Stimulated activated CD8-positive, alpha-beta memory T cell treated with anti-CD3 and anti-CD28 coated beads, Interleukin-4, amount 100 ng/mL, for 1 hour (primary cell): ENCODE measurements around the gene SCGB3A2.
"Not testable (repeated sequence)": the region's sequence is repeated elsewhere in the genome, so short reads cannot be mapped to it uniquely, and the experiment has no call there.

Experiments used
- DNase-seq, 2 donors: peaks; one replicate each; pipeline ENCODE4 v3.0.0-alpha.2; 2020; ENCODE audit warnings: low read depth in 2 of 2, low spot score in 1 of 2

The SCGB3A2 gene

DNA sequence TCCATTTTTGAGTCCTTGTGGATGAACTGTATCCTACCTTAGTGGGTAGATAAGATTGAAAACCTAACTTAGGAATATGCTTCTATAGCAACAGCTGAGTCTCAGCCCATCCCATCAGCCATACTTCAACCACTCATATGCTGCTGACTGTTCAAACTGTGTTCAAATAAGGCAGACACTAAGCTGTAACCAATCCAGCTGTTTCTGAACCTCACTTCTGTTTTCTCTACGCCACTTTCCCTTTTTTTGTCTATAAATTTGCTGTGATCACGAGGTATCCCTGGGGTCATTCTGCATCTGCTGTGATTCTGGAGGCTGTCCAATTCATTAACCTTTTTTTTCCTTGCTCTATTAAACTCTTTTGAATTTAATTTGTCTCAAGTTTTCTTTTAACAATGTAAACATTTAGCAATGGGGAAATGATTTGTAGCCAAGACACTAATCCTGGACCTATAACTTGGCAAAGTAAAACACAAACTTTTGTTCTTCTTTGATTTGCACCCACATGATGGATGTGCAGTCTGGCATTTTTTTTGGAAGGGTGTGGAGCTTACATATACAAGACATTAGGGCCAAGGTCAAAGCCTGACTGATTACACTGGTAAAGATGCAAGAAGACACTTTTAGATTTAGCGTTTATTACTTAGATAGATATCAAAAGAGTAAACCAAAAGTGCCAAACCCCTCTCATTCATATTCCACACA is 14.9 kb upstream of the SCGB3A2 start:
- DNase-seq: no peak

DNA sequence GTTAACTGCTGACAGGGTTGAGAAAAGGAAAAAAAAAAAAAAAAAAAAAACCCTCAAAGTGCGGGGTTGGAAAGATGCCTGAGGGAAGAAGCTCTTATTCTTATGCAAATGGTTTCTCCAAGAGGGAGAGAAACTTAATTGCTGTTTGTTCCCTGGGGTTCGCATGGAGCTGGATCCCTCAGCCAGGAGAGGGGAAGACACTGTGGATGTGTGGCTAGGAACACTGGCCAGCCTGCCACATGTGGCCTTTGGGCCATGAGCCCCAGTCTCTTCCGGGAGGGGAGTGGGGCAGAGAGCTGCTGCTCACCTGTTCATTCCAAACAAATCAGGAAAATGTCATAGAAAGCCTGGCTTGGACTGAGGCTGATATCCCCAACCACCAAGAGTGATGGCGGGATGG is 9.4 kb upstream of the SCGB3A2 start:
- DNase-seq: no peak

DNA sequence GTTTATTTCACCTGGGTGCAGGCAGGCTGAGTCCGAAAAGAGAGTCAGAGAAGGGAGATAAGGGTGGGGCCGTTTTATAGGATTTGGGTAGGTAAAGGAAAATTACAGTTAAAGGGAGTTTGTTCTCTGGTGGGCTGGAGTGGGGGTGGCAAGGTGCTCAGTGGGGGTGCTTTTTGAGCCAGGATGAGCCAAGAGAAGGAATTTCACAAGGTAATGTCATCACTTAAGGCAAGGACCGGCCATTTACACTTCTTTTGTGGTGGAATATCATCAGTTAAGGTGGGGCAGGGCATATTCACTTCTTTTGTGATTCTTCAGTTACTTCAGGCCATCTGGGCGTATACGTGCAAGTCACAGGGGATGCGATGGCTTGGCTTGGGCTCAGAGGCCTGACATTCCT is 8.6 kb upstream of the SCGB3A2 start:
- DNase-seq: not testable (repeated sequence)

DNA sequence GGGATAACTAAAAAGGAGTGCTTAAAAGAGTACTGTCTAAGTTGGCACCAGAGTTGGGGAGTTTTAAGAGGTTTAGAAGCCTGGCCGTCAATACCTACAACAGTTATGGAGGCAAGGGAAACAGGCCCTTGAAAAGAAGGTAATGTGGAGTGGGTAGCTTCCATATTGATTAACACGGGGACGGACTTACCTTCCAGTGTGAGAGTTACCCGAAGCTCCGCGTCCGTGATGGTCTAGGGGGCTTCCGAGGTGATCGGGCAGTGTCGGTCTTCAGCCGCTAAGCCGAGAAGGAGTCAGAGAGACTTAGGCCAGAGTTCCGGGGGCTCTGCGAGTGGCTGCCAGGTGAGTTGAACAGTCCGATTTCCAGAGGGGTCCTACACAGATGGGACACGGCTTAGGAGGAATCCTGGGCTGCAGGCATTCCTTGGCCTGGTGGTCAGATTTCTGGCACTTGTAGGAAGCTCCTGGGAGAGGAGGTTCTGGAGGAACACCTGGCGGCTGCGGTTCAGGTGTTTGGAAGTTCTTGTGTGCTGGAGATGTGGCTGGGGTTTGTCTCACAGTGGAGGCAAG is 6.4 kb upstream of the SCGB3A2 start:
- DNase-seq: not testable (repeated sequence)

DNA sequence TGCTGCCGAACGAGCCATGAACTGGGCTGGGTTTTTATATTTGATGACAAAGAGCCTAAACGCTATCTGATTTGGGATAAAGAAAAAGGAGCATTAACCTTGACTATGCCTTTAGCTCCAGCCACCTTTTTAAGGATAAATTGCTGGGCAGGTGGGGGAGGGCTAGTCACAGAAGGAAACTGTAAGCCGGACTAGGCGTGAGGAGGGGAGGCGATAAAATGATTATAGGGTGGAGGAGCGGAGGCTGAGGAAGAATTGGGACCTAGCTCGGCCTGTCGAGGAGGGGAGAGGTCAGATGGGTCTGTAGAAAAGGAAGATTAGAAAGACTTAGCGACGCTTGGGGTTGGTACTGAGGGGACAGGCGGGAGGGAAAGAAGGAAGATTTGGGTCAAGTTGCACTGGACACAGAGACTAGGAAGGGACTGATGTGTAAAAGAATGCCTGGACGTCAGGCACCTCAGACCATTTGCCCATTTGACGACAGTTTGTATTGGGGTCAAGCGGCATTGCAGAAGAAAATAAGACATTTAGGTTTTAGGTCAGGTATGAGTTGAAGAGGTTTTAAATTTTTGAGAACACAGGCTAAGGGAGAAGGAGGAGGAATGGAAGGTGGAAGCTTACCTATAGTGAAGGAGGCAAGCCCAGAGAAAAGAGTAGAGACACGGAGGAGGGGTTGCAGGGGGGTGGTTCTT is 5.6 kb upstream of the SCGB3A2 start:
- DNase-seq: not testable (repeated sequence)

DNA sequence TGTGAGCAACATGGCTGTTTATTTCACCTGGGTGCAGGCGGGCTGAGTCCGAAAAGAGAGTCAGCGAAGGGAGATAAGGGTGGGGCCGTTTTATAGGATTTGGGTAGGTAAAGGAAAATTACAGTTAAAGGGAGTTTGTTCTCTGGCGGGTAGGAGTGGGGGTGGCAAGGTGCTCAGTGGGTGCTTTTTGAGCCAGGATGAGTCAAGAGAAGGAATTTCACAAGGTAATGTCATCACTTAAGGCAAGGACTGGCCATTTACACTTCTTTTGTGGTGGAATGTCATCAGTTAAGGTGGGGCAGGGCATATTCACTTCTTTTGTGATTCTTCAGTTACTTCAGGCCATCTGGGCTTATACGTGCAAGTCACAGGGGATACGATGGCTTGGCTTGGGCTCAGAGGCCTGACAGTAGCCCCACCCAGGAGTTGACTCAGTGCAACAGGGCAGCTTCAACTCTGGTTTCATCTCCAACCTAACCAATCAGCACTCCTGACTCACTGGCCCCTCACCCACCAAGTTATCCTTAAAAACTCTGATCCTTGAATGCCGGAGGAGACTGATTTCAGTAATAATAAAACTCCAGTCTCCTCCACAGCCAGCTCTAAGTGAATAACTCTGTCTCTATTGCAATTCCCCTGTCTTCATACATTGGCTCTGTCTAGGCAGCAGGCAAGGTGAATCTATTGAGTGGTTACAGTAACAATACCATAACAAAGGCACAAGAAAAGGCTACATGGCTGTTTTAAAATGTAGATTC is 4.2 kb upstream of the SCGB3A2 start:
- DNase-seq: not testable (repeated sequence)

DNA sequence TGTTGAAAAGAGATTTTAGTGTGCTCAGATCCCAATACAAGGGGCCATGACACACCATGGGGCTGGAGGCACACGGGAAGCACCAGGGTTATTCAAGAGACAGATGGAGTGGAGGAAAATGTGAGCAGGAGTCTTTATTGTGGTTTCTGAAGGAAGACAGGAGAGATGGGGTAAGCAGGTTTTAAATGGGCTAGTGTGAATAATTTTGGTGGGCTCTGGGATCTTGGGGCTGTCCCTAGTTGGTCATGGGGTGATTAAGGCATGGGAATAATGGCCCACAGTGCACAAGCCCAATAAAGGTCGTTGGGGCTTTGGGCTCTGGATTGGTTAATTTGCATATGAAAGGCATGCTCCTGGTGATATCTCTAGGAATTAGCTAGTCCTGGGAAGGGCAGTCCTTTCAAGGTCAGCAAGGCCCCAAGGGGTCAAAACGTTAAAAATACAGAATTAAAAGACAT is 3.6 kb upstream of the SCGB3A2 start:
- DNase-seq: no peak

DNA sequence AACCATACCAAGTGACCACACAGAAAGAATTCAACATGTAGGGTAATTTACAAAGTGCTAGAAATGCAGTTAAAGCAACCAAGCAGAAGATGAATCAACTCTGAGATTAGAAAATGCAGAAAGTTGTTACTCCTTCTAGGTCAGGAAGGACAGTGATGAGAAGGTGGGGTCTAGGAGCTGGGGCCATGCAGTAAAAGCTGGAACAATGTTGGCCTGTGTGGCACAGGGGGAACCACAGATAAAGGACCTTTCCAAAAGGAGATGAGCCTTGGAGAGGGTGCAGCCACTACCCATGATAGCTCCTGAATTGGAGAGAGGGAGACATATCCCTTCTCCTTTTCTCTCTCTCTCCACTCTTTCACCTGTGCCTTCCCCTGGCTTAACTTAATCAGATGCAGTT is 2.4 kb upstream of the SCGB3A2 start:
- DNase-seq: no peak

DNA sequence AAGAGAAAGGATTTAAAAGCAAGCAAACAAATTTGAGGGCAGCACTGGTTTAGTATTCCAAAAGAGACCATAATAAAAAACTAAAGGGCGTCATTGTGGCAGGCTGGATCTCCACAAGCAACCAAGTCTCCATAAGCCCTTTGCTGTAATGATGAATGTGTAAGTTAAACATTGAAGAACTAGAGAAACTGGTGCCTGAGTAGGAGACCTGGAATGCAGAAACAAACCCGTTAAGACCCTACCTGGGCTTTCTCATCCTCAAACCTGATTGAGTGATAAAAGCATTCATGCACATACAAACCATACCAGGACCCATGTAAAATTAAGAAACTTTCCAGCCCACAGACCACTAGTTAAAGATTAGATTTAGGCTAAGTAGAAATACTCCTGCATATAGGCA is 1.9 kb upstream of the SCGB3A2 start:
- no peak for DNase-seq

DNA sequence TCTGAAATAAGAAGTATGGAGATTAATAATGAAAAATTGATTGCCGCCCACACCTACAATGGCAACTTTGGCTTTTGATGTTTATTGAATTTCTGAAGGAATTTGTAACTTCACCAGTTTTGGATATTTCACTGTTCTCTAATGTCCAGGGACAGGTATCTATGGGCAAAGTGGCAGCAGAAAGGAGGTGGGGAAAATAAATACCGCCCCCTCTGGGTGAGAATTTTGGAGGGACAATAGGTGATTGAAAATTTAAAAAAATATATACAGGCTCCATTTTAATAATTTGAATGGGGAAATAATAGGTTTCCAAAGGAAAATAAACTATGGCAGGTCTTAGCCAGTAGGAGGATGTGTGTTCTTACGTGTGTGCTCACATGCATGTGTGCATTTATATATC is 1.3 kb downstream of the SCGB3A2 start:
- no peak for DNase-seq

DNA sequence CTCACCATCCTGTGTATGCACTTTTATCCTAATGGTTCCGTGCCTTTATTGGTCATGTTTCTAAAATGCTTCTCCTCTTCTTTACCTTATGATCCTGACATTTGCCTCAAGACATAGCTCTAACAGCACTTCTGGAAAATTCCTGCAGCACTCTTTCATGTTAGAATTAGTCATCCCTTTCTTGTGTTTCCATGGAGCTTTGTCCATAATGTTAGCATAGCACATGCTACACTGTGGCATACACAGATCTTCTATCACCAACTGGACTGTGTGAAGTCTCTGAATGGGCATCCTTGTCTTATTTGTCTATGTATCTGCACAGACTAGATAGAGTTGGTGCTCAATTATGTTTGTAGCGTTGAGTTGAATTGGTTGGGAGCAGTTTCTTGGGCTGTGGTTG is 2.0 kb downstream of the SCGB3A2 start:
- DNase-seq: no peak

DNA sequence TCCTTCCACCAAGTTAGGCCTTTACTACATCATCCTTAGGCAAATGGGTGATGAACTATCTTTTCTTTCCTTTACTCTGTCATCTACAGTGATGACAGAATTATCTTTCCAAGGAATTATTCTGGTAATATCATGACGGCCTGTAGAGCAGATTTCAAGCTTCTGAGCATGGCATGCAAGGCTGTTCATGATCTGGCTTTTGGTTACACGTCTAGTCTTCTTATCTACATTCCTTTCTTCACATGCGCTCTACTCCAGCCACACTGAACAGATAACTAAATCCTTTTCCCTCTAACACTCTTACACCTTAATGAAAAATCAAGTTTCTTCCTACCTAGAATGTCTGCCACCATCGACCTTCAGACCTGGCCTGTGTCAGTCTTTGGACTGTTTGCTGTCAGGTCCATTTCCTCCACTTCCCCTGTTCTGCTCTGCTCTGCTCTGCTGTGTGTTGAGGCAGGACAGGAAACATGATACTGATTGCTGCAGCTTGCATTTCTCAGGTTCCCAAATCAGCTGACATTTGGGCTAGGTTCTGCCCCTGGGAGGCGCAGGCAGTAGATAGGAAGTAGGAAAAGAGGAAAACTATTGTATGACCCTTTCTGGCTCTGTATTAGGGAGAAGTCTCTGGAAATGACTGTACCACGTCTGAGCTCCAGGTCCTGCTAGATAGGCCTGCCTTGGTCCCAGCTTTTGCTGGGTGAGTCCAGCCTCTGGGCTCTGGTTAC is 4.2 kb downstream of the SCGB3A2 start:
- no peak for DNase-seq

DNA sequence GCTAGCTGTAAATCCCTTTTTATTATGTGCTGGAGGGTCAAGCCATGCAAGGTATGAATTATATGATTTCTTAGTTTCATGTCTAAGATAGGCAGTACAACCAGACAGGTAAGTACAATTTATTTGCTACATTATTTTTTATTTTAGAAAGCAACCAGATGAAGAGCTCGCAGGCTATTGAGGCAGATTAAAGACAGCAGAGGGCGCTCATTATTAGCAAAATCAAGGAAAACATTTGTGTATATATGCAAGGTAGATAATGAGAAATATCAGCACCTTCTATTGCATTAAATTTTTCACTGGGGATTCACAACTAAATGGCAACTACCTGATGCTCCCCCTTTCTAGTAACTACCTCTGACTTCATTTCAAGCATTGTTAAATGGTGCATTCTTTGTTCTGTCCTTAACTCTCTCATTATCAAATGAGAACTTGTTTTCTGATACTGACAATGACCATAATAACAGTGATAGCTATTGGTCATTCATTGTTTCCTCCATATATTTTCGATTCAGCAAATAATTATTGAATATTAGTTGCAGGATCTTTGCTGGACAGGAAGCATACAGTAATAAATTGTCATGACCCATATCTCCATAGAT is 8.6 kb downstream of the SCGB3A2 start:
- no peak for DNase-seq

DNA sequence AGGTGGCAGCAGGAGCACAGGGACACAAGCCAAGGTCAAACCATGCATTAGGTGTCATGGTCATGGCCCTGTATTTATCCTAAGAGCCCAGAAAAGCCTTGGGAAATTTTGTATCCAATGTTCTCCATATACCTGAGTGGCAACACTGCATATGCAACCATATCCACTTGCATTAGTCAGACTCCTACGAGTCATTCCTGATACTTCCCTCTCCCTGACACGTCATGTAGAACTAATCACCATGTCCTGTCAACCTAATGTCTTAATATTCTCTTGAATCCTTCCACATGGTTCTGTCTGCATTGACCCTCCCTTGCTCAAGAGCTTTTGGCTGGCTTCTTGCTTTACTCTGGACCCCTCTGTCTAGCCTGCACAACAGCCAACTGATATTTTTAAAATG is 9.4 kb downstream of the SCGB3A2 start:
- no peak for DNase-seq

DNA sequence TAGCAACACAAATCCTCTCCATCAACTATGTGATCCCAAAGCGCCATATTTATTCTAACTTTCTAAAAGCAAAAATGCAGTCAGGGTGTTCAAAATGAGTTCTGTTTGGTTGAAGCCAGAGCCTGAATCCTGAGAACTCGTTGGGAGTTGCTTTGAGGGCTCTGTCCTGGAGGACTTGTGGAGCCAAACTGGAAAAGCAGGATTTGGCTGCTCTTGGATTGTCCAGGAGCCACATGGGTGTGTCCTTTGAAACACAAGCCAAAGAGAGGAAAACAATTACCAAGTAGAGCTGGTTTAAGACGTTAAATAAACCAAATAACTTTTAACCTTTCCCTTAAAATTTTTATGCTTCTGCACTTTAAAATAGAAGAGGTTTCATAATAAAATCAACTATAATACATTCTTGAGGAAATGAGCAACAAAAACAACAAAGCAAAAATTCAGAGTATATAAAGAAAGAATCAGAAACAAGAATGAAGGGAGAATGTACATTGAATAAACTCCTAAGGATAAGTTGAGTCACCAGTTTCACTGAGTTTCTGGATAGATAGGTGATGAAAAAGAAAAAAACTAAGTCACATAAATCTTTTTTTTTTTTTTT is 14.3 kb downstream of the SCGB3A2 start:
- no peak for DNase-seq

DNA sequence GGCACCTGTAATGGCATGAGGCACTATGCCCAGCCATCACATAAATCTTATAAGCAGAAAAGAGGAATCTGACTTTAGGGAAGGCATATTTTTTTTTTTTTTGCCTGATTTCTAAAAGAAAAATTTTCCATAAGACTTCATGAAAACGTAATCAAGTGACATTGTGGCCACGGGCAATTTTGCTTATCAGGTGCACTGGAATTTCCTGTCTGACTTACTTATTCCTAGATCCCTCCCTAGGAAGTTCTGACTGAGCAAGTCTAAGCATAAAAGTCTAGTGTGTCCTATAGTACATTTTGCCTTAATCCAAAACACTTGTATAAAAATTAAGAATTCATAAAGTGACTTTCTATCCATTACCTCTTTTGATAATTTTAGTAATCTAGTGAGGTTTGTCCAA is 15.3 kb downstream of the SCGB3A2 start:
- no peak for DNase-seq

DNA sequence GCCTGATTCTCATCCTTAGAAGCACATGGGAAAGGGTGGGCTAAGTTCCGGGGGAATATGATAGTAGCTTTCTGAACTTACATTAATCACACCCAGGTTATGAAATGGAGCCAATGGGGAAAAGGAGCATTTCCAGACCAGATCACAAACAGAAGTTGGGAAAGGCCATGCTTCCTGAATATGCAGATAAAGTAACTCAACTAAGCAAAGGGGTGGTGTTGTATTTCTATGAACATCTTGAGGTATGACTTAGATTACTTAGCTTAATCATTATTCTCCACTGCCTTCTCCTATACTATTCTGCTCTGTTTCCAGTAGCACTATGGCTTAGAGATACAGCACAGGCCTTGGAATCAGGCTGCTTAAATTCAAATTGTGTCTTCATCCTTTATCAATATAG is 17.4 kb downstream of the SCGB3A2 start:
- no peak for DNase-seq

DNA sequence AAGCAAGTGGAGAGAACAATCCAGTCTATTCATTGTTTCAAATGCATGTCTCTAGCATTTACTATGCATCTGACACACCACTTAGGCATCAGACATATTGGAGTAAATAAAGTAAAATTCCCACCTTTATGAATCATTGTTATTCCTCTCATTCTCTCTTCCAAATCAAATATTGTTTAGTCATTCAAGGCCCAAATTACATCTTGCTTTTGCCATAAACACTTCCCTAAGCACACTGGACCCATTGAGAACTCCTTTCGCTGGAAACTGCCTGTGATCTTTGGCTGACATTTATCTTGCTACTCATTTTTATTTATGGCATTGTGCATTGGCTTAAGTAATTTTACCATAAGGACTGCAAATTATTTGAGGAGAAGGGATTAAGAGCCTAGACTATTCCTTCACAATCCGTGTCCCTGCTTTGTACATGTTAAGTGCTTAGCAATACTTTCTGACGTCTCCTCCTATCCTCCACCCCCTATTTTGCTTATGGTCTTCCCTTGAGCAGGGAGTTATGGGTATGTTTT is 20.4 kb downstream of the SCGB3A2 start:
- no peak for DNase-seq

DNA sequence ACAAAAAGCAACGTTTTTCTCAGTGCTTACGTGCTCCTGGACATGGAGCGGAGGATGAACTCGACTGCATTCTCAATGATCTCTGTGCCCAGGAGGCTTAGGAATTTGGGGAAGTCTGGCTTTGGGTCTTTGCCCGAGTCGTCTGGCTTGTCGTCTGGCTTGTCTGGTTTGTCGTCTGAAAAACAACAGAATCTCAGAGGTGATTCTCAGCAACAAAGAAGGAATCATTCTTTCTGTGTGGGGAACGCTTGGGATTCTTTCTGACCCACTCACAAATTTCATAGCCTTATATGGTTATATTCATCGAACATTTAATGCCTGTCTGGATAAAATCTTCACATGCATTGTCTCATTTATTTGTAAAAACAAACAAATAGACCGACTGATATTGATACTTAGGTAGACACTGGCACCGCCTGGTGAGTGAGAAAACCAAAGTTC is 23.1 kb downstream of the SCGB3A2 start:
- DNase-seq: no peak

DNA sequence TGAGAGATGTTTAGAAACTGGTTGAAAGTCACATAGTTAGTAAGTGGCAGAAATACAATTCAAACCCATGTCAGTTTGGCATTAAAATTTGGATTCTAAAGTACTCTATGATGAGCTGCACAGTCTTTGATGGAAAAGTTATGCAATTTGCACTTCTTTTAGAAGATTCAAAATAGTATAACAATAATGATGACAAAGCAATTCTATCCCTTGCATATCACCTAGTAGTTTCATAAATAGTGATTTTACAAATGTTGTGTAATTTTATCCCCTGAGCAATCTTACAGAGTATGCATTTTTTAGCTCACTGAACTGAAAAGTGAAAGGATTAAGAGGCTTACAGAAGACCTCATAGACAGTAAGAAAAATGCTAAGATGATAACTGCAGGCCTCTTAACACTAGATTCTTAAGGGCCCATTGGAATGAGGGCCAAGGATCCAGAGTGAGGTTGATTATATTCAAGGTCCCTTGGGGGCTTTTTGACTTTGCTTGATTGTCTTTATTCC is 24.2 kb downstream of the SCGB3A2 start:
- DNase-seq: no peak
